Endothelial cell of umbilical vein (primary cell): Measurements from ENCODE around the gene CCDC117.

Experiments
- EZH2 ChIP-seq: IDR thresholded peaks from 2 replicates; pipeline ENCODE4 v1.6.1; 2012; ENCODE audit warnings: borderline replicate concordance, low read depth, mild to moderate bottlenecking, moderate library complexity, low read length, inconsistent platforms; ENCODE audit not compliant: severe bottlenecking
- POLR2AphosphoS5 ChIP-seq: IDR thresholded peaks from 2 replicates; pipeline ENCODE4 v1.6.1; 2012; ENCODE audit warnings: low read depth, mild to moderate bottlenecking, control low read depth, low read length, moderate library complexity; ENCODE audit not compliant: insufficient read depth

DNA sequence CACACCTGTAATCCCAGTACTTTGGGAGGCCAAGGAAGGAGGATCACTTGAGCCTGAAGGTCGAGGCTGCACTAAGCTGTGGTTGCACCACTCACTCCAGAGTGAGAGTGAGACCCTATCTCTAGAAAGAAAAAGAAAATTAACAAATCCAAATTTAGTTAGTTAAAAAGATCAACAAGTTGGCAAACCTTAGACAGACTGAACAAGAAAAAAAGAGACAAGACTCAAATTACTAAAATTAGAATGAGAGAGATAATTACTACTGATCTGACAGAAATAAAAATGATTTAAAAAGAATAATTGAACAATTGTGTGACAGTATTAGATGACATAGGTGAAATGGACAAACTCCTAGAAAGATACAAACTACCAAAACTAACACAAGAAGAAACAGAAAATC lies 44.5 kb upstream of the CCDC117 start:
- TF ChIP-seq POLR2AphosphoS5 (no peak), EZH2 (no peak)
